GM12864 (cell line): ENCODE measurements around the gene GNAT1.

Source experiments
- DNase-seq: peaks from one replicate; pipeline ENCODE4 v3.0.0-alpha.2; 2011; ENCODE audit warnings: low read depth
- H3K4me3 ChIP-seq: 2 replicates; pipeline ENCODE4 v1.5.1; 2011; ENCODE audit warnings: mild to moderate bottlenecking, low read depth, low read length, control low read depth
- TF ChIP-seq, protein P1 (sequence below): IDR thresholded peaks from 2 replicates; pipeline ENCODE4 v1.5.1; 2011; ENCODE audit warnings: low read depth, mild to moderate bottlenecking, moderate library complexity, low read length, control low read depth, inconsistent platforms; ENCODE audit errors: missing control alignments

GNAT1 gene

DNA sequence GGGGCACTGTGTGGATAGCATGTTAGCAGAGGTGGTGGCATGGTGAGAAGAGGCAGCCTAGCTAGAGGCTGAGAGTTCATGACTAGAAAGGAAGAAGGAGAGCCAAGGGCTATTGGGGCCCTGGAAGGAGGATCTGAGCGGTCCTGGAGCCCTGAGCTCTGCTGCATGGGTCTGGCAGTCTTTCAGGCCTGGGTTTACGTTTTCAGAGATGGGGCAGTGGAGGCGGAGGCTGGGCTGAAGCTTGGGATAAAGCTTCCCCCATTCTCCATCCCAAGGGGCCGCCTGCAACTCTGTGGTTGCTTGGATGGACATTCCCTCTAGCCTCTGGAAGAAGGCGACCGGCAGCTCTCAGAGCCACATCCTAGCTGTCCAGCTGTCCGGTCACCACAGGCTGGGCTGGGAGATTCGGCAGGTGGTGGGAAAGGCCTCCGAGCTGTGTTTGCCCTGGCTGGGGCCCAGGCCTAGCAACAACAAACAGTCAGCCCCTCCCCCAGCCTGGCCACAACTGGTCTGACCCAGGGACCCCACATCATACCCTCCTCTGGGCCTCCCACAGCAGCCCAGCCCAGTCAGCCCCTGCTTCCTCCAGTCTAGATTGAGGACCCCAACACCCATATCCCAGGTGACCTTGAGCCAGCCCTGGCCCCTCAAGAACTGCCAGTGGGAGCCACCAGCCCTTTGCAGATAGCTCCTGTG, 11.9 kb downstream of the GNAT1 start:
- H3K4me3 ChIP-seq: no peak overlapping the region
- TF ChIP-seq, protein P1, sequence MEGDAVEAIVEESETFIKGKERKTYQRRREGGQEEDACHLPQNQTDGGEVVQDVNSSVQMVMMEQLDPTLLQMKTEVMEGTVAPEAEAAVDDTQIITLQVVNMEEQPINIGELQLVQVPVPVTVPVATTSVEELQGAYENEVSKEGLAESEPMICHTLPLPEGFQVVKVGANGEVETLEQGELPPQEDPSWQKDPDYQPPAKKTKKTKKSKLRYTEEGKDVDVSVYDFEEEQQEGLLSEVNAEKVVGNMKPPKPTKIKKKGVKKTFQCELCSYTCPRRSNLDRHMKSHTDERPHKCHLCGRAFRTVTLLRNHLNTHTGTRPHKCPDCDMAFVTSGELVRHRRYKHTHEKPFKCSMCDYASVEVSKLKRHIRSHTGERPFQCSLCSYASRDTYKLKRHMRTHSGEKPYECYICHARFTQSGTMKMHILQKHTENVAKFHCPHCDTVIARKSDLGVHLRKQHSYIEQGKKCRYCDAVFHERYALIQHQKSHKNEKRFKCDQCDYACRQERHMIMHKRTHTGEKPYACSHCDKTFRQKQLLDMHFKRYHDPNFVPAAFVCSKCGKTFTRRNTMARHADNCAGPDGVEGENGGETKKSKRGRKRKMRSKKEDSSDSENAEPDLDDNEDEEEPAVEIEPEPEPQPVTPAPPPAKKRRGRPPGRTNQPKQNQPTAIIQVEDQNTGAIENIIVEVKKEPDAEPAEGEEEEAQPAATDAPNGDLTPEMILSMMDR: no peak
- DNase-seq: no peak

DNA sequence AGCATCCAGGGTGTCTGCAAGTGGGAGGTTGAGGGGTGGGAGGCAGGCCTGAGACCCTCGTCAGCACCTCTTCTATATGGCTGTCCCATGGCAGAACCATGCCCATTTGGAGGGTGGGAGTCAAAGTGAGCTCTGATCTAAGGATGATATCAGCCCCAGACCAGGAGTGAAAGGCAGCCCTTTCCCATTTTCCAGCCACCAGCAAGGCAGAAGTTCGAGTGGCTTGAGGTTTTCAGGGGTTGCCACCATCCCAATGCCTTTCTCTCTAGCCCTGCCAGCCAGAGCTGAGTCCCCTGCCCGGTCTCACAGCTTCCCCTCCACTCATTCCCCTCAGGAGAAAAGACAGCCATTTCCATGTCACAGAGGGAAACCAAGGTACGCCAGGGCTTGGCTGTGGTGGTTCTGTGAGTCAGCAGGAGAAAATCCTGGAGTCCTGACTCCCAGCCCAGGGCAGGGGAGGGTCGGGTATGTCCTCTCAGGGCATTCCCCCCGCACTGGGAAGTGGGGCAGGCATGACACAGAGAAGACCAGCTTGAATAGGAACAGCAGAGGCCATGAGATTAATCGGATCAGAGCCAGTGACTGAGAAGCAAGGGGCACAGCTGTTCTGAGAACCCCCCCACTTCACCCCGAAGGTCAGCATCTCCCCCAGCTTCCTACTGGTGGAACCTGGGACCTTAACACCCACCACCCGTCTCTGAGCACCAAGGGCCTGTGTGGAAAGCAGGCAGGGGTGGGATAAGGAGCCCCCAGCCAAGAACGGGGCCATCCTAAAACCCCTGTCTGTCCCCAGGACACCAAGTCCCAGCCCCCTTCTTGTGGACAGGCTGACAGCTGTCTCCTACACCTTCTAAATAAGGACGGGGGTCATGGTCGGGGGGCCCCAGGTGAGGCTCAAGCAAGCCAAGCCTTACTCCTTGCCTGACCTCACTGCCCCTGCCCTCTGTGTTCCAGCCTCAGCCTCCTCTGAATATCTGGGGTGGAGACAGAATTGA, 12.7 kb downstream of the GNAT1 start:
- TF ChIP-seq, protein P1: no peak
- no peak for DNase-seq
- no peak overlapping the region for H3K4me3 ChIP-seq

DNA sequence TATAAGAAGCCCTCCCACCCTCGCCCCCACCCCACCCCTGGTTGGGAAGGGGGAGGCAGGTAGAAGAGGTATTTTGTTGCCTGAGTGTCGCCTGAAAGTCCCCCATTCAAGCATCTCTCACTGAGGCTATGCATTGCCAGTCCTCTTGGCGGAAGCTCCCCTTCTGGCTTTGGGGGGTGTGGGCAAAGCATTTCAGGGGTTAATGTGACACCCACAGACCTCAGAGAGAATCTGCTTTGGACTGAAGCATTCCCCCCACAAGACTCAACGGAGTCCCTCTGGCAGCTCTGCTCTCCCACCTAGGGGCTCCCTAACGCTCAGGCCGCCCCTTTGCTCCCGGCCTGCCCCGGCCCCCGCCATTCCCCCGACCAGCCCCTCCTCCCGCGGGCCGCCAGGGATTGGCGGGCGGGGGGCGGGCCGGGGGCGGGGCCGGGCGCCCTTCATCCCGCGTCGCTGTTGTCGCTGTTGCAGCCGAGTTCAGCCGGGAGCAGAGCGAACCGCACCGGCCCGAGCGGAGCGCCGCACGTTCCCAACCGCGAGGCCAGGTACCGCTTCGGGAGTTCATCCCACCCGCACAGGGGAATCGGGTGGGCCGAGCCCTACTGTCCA, 13.5 kb downstream of the GNAT1 start, which contains the start of gene SLC38A3:
Gene SLC38A3 (plus strand): TSS at position 468 of the 609 bp plus-strand sequence. CDS start 8,929 bp downstream, outside the sequence.
- H3K4me3 ChIP-seq: no peak within 1 kb of the TSS
- DNase-seq: no peak
- TF ChIP-seq, protein P1: no peak

DNA sequence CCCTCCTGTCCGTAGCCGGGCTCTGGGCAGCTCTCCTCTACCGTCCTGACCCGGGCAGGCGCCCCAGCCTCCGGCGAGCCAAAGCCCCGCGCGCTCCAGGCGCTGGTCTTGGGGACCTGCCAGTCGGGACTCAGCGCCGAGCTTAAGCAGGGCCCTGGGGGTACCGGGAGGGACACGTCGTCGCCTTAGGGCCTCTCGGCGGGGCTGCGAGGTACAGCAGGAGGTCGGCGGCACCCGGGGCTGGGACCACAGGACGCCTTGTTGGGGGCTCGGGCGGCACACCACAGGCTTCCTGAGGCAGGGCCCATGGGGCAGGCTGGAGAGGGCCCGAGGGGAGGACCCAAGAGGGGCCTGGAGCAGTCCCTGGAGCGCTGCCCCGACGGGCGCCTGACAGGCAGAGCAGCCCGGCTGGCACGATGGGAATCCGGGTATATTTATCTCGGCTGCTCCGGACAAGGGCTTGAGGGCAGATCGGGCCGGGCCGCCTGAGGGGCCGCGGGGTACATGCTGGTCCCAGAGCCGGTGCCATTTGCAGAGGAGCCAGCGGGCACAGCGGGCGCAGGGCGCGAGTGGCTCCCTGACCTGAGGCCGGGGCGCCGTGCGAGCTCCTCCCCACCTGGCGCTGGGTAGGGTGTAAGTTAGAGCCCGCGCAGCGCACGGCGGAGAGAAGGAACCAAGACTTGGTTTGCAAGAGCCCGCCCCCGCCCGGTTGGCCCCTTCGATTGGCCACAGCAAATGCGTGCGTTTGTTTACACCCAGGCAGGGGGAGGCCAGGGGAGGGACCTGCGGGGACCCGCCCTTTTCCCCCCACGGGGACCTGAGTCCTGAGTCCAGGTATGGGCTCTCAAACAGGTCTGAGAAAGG, 14.2 kb downstream of the GNAT1 start:
- TF ChIP-seq, protein P1: no peak
- no peak overlapping the region for H3K4me3 ChIP-seq
- DNase-seq: no peak

DNA sequence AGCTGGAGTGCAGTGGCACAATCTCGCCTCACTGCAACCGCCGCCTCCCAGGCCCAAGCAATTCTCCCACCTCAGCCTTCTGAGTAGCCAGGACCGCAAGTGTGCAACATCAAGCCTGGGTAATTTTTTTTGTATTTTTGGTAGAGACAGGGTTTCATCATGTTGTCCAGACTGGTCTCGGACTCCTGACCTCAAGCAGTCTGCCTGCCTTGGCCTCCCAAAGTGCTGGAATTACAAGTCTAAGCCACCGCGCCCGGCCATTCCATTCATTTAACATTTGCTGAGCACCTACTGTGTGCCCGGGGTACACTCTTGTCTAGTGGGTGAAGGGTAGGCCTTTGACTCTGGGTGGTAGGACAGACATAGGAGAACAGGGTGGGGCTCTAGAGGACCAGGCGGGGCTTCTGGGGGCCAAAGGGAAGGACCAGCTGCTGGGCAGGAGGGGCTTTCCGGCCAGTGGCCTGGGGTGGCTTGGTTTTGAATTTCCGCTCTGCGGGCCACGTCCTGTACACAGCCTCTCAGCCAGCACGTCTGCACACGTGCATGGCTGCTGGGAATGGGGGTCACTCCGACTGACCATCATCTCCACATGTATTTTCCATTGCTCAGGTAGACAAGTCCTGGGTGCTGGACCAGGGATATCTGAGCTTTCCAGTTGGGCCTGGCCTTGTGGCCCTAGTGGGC, 16.1 kb downstream of the GNAT1 start:
- DNase-seq: no peak
- TF ChIP-seq, protein P1: no peak

More for the DNA sequence above, 16.1 kb downstream of the GNAT1 start:
- no peak overlapping the region for H3K4me3 ChIP-seq
